Activated CD8-positive, alpha-beta T cell treated with anti-CD3 and anti-CD28 coated beads for 36 hours (primary cell): Measurements from ENCODE around the gene GMPPB. TPM values are rescaled to one million over a fixed set of nuclear protein-coding genes. Genes with fewer than 3 reads are reported as not detected.

ENCODE experiments used
- ATAC-seq: fragments of 200-7000 bp; cut with Tn5 transposase; one replicate; pipeline ENCODE4 v1.10.0; 2021; ENCODE audit warnings: mild to moderate bottlenecking, moderate library complexity
- CTCF ChIA-PET: fragments of 350-600 bp; sonication (Branson Sonifier 250); formaldehyde crosslinking; loops from one replicate; lab custom pipeline; 2021; ENCODE audit warnings: antibody characterized with exemption; lab: Charles Lee
- POLR2A ChIA-PET: fragments of 350-600 bp; sonication (Branson Sonifier 250); formaldehyde crosslinking; loops from one replicate; lab custom pipeline; 2021; ENCODE audit warnings: antibody characterized with exemption; lab: Charles Lee
- DNase-seq: peaks from one replicate; pipeline ENCODE4 v3.0.0-alpha.2; 2020
- H3K27ac Mint-ChIP-seq: one replicate; pipeline ENCODE4 v1.8.0; 2021; ENCODE audit warnings: mild to moderate bottlenecking, mixed read lengths
- H3K27me3 Mint-ChIP-seq: one replicate; pipeline ENCODE4 v1.8.0; 2021; ENCODE audit warnings: mixed read lengths
- H3K36me3 Mint-ChIP-seq: one replicate; pipeline ENCODE4 v1.8.0; 2021; ENCODE audit warnings: low read depth, mixed read lengths
- H3K4me1 Mint-ChIP-seq: one replicate; pipeline ENCODE4 v1.8.0; 2021; ENCODE audit warnings: low read depth, mixed read lengths
- H3K4me3 Mint-ChIP-seq: one replicate; pipeline ENCODE4 v1.8.0; 2021; ENCODE audit warnings: mild to moderate bottlenecking, moderate library complexity, mixed read lengths
- H3K9me3 Mint-ChIP-seq: one replicate; pipeline ENCODE4 v1.8.0; 2021; ENCODE audit warnings: mixed read lengths
- CTCF ChIP-seq: fragments of 200-600 bp; IDR thresholded peaks from one replicate; pipeline ENCODE4 v1.8.0; 2022; ENCODE audit warnings: antibody characterized with exemption, mild to moderate bottlenecking
- intact Hi-C: fragments of 100-400 bp; cut with micrococcal nuclease; formaldehyde crosslinking; loops from one replicate; pipeline ENCODE4 v1.10.0; 2022
- total RNA-seq, 2 experiments: library from RNA; stranded (reverse); gene quantifications; one replicate each; pipeline ENCODE4 v1.2.3, GENCODE V29; 2021

GMPPB gene
- total RNA-seq, 2 experiments from 2014 or later = 34.7 to 35.2 TPM

DNA sequence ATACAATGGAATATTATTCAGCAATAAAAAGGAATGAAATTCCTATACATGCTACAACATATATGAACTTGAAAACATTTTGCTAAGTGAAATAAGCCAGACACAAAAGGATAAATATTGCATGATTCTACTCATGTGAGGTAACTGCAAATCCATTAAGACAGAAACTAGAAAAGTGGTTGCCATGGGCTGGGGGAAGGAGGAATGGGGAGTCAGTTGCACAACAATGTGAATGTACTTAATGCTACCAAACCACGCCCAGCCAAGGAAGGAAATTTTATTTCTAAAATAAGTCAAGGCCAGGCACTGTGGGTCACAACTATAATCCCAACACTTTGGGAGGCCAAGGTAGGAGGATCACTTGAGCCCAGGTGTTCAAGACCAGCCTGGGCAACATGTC lies 9.8 kb upstream of the GMPPB start:
- Mint-ChIP-seq H3K4me3 (no peak overlapping the region), H3K36me3 (peaks cover 27% of the 10 kb centered on the region), H3K9me3 (no peaks in the 10 kb centered on the region), H3K27me3 (no peaks in the 10 kb centered on the region), H3K27ac (no peak overlapping the region), H3K4me1 (peaks cover 1% of the 10 kb centered on the region)
- no peak for TF ChIP-seq CTCF
- intact Hi-C loops = no loop called here
- no peak for DNase-seq
- CTCF ChIA-PET = no interaction called here
- POLR2A ChIA-PET = interaction anchor here (1.1 kb wide), 1 partner anchor 62 kb away, joined by 3 read pairs; no protein-coding TSS in a partner anchor
- no peak for ATAC-seq

- CTCF ChIA-PET = no interaction called here
- Mint-ChIP-seq H3K4me3 (no peak overlapping the region), H3K27ac (no peak overlapping the region), H3K9me3 (no peaks in the 10 kb centered on the region), H3K27me3 (no peaks in the 10 kb centered on the region), H3K4me1 (no peaks in the 10 kb centered on the region), H3K36me3 (peaks cover 23% of the 10 kb centered on the region)
- no peak for ATAC-seq
- intact Hi-C loops = no loop called here
- POLR2A ChIA-PET = interaction anchor here (0.9 to 1.6 kb wide), 2 partner anchors 9 to 14 kb away, joined by 3 to 4 read pairs; partner anchors contain the start of gene GMPPB
- DNase-seq = no peak
- TF ChIP-seq CTCF = no peak
Observed at GRCh38 chr3:49732597-49732996, 8.8 kb upstream of the GMPPB start.

DNA sequence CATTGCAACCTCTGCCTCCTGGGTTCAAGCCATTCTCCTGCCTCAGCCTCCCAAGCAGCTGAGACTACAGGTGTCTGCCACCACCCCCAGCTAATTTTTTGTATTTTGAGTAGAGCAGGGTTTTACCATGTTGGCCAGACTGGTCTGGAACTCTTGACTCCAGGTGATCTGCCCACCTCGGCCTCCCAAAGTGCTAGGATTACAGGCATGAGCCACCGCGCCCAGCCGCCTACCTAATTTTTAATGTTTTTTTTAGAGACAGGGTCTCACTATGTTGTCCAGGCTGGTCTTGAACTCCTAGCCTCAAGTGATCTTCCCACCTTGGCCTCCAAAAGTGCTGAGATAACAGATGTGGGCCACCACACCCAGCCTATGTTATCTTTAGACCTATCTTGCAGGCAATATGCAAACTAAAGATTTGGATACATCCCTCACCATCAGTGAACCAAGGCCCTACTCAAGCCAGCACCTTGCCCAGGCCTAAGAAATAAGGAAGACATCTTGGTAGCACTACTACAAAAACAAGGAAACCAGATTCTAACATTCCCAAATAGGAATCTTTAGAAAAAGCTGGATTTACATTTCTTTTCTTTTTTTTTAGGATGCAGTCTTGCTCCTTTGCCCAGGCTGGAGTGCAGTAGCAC lies 6.3 kb upstream of the GMPPB start:
- POLR2A ChIA-PET = interaction anchor here (0.9 kb wide), 1 partner anchor 9 kb away, joined by 3 read pairs; no protein-coding TSS in a partner anchor
- no peak overlapping the region for H3K27ac Mint-ChIP-seq

DNA sequence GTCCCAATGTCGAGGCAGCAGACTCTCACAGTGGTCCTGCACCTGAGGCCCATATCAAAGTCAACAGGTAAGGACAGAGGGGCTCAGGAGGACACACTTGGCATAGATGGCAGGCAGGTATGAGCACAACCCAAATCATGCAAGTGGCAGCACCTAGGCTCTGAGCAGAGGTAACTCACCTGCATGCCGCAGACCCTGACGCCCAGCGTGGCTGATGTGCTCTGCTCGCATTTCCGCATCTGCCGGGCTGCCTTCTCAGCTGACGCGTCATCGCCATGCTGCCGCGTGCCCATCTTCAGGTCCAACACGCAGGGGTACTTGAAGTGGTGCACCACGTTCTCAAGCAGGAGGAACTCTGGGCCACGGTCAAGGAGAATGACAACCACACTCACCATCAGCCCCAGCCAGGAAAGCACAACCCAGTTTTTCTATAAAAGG lies 4.2 kb upstream of the GMPPB start:
- DNase-seq = no peak
- H3K4me1 Mint-ChIP-seq = peaks cover 3% of the 10 kb centered on the region
- ChIA-PET POLR2A (no interaction called here), CTCF (interaction anchor here (1.5 kb wide), 1 partner anchor 9 kb away, joined by 3 read pairs; no protein-coding TSS in a partner anchor)
- peaks cover 12% of the 10 kb centered on the region for H3K36me3 Mint-ChIP-seq
- no peak for TF ChIP-seq CTCF
- no peak overlapping the region for H3K27ac Mint-ChIP-seq
- no peak for ATAC-seq
- no peaks in the 10 kb centered on the region for H3K27me3 Mint-ChIP-seq
- no peak overlapping the region for H3K4me3 Mint-ChIP-seq
- no peaks in the 10 kb centered on the region for H3K9me3 Mint-ChIP-seq
- intact Hi-C loops = no loop called here

More for the DNA sequence above, 6.3 kb upstream of the GMPPB start:
- intact Hi-C loops = no loop called here
- DNase-seq = no peak
- Mint-ChIP-seq H3K9me3 (no peaks in the 10 kb centered on the region), H3K4me1 (no peaks in the 10 kb centered on the region), H3K27me3 (no peaks in the 10 kb centered on the region), H3K36me3 (peaks cover 15% of the 10 kb centered on the region), H3K4me3 (no peak overlapping the region)
- TF ChIP-seq CTCF = no peak
- ATAC-seq = no peak
- CTCF ChIA-PET = interaction anchor here (0.8 kb wide), 1 partner anchor 387 kb away, joined by 3 read pairs; no protein-coding TSS in a partner anchor
